OCI-LY1 (cell line): Measurements from ENCODE around the gene CEP112.
"Not testable (repeated sequence)": the region's sequence is repeated elsewhere in the genome, so short reads cannot be mapped to it uniquely, and the experiment has no call there.

Experiments
- H2AFZ ChIP-seq: fragments of 200-600 bp; sonication (generic), shearing (Covaris generic); 2 replicates; pipeline ENCODE4 v1.6.0; 2014; ENCODE audit warnings: antibody characterized with exemption, mild to moderate bottlenecking, low read length
- H3F3A ChIP-seq: fragments of 200-600 bp; sonication (generic), shearing (Covaris generic); 2 replicates; pipeline ENCODE4 v1.6.0; 2014; ENCODE audit warnings: mild to moderate bottlenecking, antibody characterized with exemption, low read length, moderate library complexity; ENCODE audit not compliant: insufficient read depth
- H3K27ac ChIP-seq: fragments of 200-600 bp; sonication (generic); 2 replicates; pipeline ENCODE4 v1.5.1; 2014; ENCODE audit warnings: low read length, mixed run types, mild to moderate bottlenecking, low read depth; ENCODE audit not compliant: poor library complexity, severe bottlenecking
- H3K27me3 ChIP-seq: fragments of 200-600 bp; sonication (generic); 2 replicates; pipeline ENCODE4 v1.6.0; 2014; ENCODE audit warnings: antibody characterized with exemption, mild to moderate bottlenecking, low read length, moderate library complexity; ENCODE audit not compliant: insufficient read depth
- H3K36me3 ChIP-seq: fragments of 200-600 bp; sonication (generic); 2 replicates; pipeline ENCODE4 v1.6.1; 2014; ENCODE audit warnings: mild to moderate bottlenecking, antibody characterized with exemption, low read length, moderate library complexity, mixed read lengths; ENCODE audit not compliant: insufficient read depth
- H3K4me1 ChIP-seq: fragments of 200-600 bp; sonication (generic); 2 replicates; pipeline ENCODE4 v1.5.1; 2014; ENCODE audit warnings: mild to moderate bottlenecking, low read length, moderate library complexity; ENCODE audit not compliant: insufficient read depth, severe bottlenecking
- H3K4me2 ChIP-seq: fragments of 200-600 bp; sonication (generic), shearing (Covaris generic); 2 replicates; pipeline ENCODE4 v1.6.1; 2014; ENCODE audit warnings: low read length
- H3K4me3 ChIP-seq: fragments of 200-600 bp; sonication (generic); 2 replicates; pipeline ENCODE4 v1.5.1; 2014; ENCODE audit warnings: low read length, low read depth, mild to moderate bottlenecking, mixed read lengths; ENCODE audit not compliant: poor library complexity, severe bottlenecking
- H3K79me2 ChIP-seq: fragments of 200-600 bp; shearing (Covaris generic); 2 replicates; pipeline ENCODE4 v1.6.1; 2016; ENCODE audit warnings: mixed run types, low read length, mixed read lengths; ENCODE audit not compliant: insufficient read depth
- H3K9ac ChIP-seq: fragments of 200-600 bp; sonication (generic), shearing (Covaris generic); 2 replicates; pipeline ENCODE4 v1.6.1; 2014; ENCODE audit warnings: mild to moderate bottlenecking, low read length, mixed read lengths
- H3K9me2 ChIP-seq: fragments of 200-600 bp; sonication (generic), shearing (Covaris generic); 2 replicates; pipeline ENCODE4 v1.6.1; 2014; ENCODE audit warnings: low read depth, mild to moderate bottlenecking, low read length, mixed read lengths
- H3K9me3 ChIP-seq: fragments of 200-600 bp; shearing (Covaris generic); 2 replicates; pipeline ENCODE4 v1.6.1; 2014; ENCODE audit warnings: low read length, mixed read lengths
- H4K20me1 ChIP-seq: fragments of 200-600 bp; sonication (generic), shearing (Covaris generic); 2 replicates; pipeline ENCODE4 v1.6.0; 2016; ENCODE audit warnings: mild to moderate bottlenecking, low read length; ENCODE audit not compliant: insufficient read depth
- EZH2 ChIP-seq: fragments of 200-600 bp; sonication (generic), shearing (Covaris generic); IDR thresholded peaks from 2 replicates; pipeline ENCODE4 v1.8.0; 2017; ENCODE audit warnings: borderline replicate concordance, mixed run types, mild to moderate bottlenecking, antibody characterized with exemption, low read length, moderate library complexity, mixed read lengths
- TF ChIP-seq, protein P1 (sequence below): fragments of 200-600 bp; sonication (generic), shearing (Covaris generic); IDR thresholded peaks from 2 replicates; pipeline ENCODE4 v1.5.1; 2017; ENCODE audit warnings: mild to moderate bottlenecking, antibody characterized with exemption, low read length, moderate library complexity, mixed read lengths

CEP112 gene

GRCh38 chr17:65850486-65850885 is 341.4 kb downstream of the CEP112 start:
- H3K79me2 ChIP-seq: no peaks in the 10 kb centered on the region
- H3K4me1 ChIP-seq: no peaks in the 10 kb centered on the region
- H4K20me1 ChIP-seq: no peaks in the 10 kb centered on the region
- H3K4me2 ChIP-seq: no peak overlapping the region
- H3K27ac ChIP-seq: no peak overlapping the region
- no peak overlapping the region for H3K4me3 ChIP-seq
- no peaks in the 10 kb centered on the region for H3K9me3 ChIP-seq
- no peaks in the 10 kb centered on the region for H3K27me3 ChIP-seq
- H2AFZ ChIP-seq: no peak overlapping the region
- H3K9me2 ChIP-seq: no peaks in the 10 kb centered on the region; the same call in 1 of the 2 replicates
- no peaks in the 10 kb centered on the region for H3F3A ChIP-seq
- H3K9ac ChIP-seq: no peak overlapping the region
- no peaks in the 10 kb centered on the region for H3K36me3 ChIP-seq
- TF ChIP-seq, protein P1, sequence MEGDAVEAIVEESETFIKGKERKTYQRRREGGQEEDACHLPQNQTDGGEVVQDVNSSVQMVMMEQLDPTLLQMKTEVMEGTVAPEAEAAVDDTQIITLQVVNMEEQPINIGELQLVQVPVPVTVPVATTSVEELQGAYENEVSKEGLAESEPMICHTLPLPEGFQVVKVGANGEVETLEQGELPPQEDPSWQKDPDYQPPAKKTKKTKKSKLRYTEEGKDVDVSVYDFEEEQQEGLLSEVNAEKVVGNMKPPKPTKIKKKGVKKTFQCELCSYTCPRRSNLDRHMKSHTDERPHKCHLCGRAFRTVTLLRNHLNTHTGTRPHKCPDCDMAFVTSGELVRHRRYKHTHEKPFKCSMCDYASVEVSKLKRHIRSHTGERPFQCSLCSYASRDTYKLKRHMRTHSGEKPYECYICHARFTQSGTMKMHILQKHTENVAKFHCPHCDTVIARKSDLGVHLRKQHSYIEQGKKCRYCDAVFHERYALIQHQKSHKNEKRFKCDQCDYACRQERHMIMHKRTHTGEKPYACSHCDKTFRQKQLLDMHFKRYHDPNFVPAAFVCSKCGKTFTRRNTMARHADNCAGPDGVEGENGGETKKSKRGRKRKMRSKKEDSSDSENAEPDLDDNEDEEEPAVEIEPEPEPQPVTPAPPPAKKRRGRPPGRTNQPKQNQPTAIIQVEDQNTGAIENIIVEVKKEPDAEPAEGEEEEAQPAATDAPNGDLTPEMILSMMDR: no peak
- no peak for TF ChIP-seq EZH2

GRCh38 chr17:65848751-65849150 is 343.2 kb downstream of the CEP112 start:
- H4K20me1 ChIP-seq: no peaks in the 10 kb centered on the region
- no peaks in the 10 kb centered on the region for H3K79me2 ChIP-seq
- no peaks in the 10 kb centered on the region for H3K9me3 ChIP-seq
- H3K9ac ChIP-seq: no peak overlapping the region
- no peak overlapping the region for H3K4me3 ChIP-seq
- no peaks in the 10 kb centered on the region for H3K36me3 ChIP-seq
- no peaks in the 10 kb centered on the region for H3K27me3 ChIP-seq
- no peak overlapping the region for H3K27ac ChIP-seq
- no peak overlapping the region for H3K4me2 ChIP-seq
- no peaks in the 10 kb centered on the region; the same call in 1 of the 2 replicates for H3K9me2 ChIP-seq
- no peak overlapping the region for H2AFZ ChIP-seq
- no peaks in the 10 kb centered on the region for H3K4me1 ChIP-seq
- no peaks in the 10 kb centered on the region for H3F3A ChIP-seq
- TF ChIP-seq EZH2: no peak
- TF ChIP-seq, protein P1: no peak

GRCh38 chr17:65841089-65841488 is 350.8 kb downstream of the CEP112 start:
- H3K9me2 ChIP-seq: no peaks in the 10 kb centered on the region; the same call in 1 of the 2 replicates
- 0 out of 2 replicates have a peak, but pooled peaks cover 4% of the 10 kb centered on the region for H3K9me3 ChIP-seq
- H3K36me3 ChIP-seq: no peaks in the 10 kb centered on the region
- no peak overlapping the region for H3K27ac ChIP-seq
- no peak overlapping the region for H2AFZ ChIP-seq
- no peaks in the 10 kb centered on the region for H3K79me2 ChIP-seq
- TF ChIP-seq EZH2: no peak
- TF ChIP-seq, protein P1: no peak
- H3K9ac ChIP-seq: no peak overlapping the region
- H3K4me3 ChIP-seq: no peak overlapping the region
- no peaks in the 10 kb centered on the region for H3K27me3 ChIP-seq
- H3K4me1 ChIP-seq: no peaks in the 10 kb centered on the region
- no peaks in the 10 kb centered on the region for H3F3A ChIP-seq
- H4K20me1 ChIP-seq: no peaks in the 10 kb centered on the region
- H3K4me2 ChIP-seq: no peak overlapping the region

GRCh38 chr17:65837232-65837631 is 354.7 kb downstream of the CEP112 start:
- H3K9me2 ChIP-seq, H3K4me1 ChIP-seq, H2AFZ ChIP-seq, H4K20me1 ChIP-seq, H3K79me2 ChIP-seq, H3K4me3 ChIP-seq, H3K27ac ChIP-seq, H3F3A ChIP-seq, H3K4me2 ChIP-seq, H3K27me3 ChIP-seq, H3K9ac ChIP-seq, H3K9me3 ChIP-seq, H3K36me3 ChIP-seq: not testable (repeated sequence)
